Panc1 (cell line): ENCODE measurements around the gene TRAPPC2L.
"Not testable (repeated sequence)": the region's sequence is repeated elsewhere in the genome, so short reads cannot be mapped to it uniquely, and the experiment has no call there.

Source experiments
- CTCF ChIP-seq: fragments of 450-650 bp; IDR thresholded peaks from 2 replicates; pipeline ENCODE4 v1.5.1; 2017; ENCODE audit warnings: mild to moderate bottlenecking
- POLR2AphosphoS5 ChIP-seq: IDR thresholded peaks from 2 replicates; pipeline ENCODE4 v1.6.1; 2012; ENCODE audit warnings: mild to moderate bottlenecking, low read depth, low read length, moderate library complexity
- REST ChIP-seq, 2 experiments: IDR thresholded peaks; 2 replicates each; pipeline ENCODE4 v1.6.1; 2011 to 2012; ENCODE audit warnings: low read depth in 2 of 2, control low read depth in 1 of 2, low read length in 1 of 2, mild to moderate bottlenecking in 1 of 2, moderate library complexity in 1 of 2; ENCODE audit not compliant: insufficient read depth in 1 of 2
- TCF7L2 ChIP-seq: IDR thresholded peaks from 2 replicates; pipeline ENCODE4 v1.6.1; 2011; ENCODE audit warnings: mild to moderate bottlenecking, low read depth, low read length, inconsistent platforms

GRCh38 chr16:88889702-88890352, 32.9 kb downstream of the TRAPPC2L start:
- not testable (repeated sequence) for TF ChIP-seq CTCF; REST (IDR thresholded peaks at IDR 0.05; ENCODE audit: insufficient read depth in 1 of 2, low read depth in 2 of 2, low read length in 1 of 2); POLR2AphosphoS5; TCF7L2
